HG03432 (cell line): ENCODE results near the gene C4A.
"Not testable (repeated sequence)": the region's sequence is repeated elsewhere in the genome, so short reads cannot be mapped to it uniquely, and the experiment has no call there.

Source experiments
- ATAC-seq: cut with Tn5 transposase; IDR thresholded peaks from one replicate; pipeline ENCODE4 v1.9.1; 2021; ENCODE audit warnings: mild to moderate bottlenecking, moderate library complexity; ENCODE audit not compliant: unreplicated experiment

C4A gene

GRCh38 chr6:32014547-32014946, 32.7 kb downstream of the C4A start, which contains the start of gene C4B:
TSS of gene C4B (plus strand) at chr6:32014795. CDS start at chr6:32014846, 51 bp downstream.
- not testable (repeated sequence) for ATAC-seq

GRCh38 chr6:32022100-32022499, 40.2 kb downstream of the C4A start:
- ATAC-seq, result not testable (repeated sequence)

DNA sequence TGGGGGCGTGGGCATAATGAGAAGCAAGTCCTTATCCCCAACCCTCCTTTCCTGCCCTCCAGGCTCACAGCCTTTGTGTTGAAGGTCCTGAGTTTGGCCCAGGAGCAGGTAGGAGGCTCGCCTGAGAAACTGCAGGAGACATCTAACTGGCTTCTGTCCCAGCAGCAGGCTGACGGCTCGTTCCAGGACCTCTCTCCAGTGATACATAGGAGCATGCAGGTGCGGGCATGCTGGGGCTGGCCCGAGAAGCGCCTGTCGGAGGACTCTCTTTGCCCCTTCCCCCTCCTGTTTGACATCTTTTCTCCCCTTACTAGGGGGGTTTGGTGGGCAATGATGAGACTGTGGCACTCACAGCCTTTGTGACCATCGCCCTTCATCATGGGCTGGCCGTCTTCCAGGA, 46.8 kb downstream of the C4A start:
- not testable (repeated sequence) for ATAC-seq

- not testable (repeated sequence) for ATAC-seq
Observed at GRCh38 chr6:32029553-32029952, 47.7 kb downstream of the C4A start.

- ATAC-seq, result not testable (repeated sequence)
Observed at GRCh38 chr6:32035283-32036013, 53.6 kb downstream of the C4A start.

GRCh38 chr6:32037136-32037535, 55.3 kb downstream of the C4A start:
- not testable (repeated sequence) for ATAC-seq

- ATAC-seq, result not testable (repeated sequence)
Observed at GRCh38 chr6:32037598-32038524, 56.0 kb downstream of the C4A start, which contains the start of gene CYP21A2. TSS of gene CYP21A2 (plus strand) at chr6:32038415. CDS start at chr6:32038423, 8 bp downstream.

DNA sequence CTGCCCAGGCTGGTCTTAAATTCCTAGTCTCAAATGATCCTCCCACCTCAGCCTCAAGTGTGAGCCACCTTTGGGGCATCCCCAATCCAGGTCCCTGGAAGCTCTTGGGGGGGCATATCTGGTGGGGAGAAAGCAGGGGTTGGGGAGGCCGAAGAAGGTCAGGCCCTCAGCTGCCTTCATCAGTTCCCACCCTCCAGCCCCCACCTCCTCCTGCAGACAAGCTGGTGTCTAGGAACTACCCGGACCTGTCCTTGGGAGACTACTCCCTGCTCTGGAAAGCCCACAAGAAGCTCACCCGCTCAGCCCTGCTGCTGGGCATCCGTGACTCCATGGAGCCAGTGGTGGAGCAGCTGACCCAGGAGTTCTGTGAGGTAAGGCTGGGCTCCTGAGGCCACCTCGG, 57.0 kb downstream of the C4A start:
- not testable (repeated sequence) for ATAC-seq

DNA sequence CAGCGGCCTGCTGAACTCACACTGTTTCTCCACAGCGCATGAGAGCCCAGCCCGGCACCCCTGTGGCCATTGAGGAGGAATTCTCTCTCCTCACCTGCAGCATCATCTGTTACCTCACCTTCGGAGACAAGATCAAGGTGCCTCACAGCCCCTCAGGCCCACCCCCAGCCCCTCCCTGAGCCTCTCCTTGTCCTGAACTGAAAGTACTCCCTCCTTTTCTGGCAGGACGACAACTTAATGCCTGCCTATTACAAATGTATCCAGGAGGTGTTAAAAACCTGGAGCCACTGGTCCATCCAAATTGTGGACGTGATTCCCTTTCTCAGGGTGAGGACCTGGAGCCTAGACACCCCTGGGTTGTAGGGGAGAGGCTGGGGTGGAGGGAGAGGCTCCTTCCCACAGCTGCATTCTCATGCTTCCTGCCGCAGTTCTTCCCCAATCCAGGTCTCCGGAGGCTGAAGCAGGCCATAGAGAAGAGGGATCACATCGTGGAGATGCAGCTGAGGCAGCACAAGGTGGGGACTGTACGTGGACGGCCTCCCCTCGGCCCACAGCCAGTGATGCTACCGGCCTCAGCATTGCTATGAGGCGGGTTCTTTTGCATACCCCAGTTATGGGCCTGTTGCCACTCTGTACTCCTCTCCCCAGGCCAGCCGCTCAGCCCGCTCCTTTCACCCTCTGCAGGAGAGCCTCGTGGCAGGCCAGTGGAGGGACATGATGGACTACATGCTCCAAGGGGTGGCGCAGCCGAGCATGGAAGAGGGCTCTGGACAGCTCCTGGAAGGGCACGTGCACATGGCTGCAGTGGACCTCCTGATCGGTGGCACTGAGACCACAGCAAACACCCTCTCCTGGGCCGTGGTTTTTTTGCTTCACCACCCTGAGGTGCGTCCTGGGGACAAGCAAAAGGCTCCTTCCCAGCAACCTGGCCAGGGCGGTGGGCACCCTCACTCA, 57.7 kb downstream of the C4A start:
- ATAC-seq, result not testable (repeated sequence)

DNA sequence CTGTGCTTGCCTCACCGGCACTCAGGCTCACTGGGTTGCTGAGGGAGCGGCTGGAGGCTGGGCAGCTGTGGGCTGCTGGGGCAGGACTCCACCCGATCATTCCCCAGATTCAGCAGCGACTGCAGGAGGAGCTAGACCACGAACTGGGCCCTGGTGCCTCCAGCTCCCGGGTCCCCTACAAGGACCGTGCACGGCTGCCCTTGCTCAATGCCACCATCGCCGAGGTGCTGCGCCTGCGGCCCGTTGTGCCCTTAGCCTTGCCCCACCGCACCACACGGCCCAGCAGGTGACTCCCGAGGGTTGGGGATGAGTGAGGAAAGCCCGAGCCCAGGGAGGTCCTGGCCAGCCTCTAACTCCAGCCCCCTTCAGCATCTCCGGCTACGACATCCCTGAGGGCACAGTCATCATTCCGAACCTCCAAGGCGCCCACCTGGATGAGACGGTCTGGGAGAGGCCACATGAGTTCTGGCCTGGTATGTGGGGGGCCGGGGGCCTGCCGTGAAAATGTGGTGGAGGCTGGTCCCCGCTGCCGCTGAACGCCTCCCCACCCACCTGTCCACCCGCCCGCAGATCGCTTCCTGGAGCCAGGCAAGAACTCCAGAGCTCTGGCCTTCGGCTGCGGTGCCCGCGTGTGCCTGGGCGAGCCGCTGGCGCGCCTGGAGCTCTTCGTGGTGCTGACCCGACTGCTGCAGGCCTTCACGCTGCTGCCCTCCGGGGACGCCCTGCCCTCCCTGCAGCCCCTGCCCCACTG, 58.6 kb downstream of the C4A start:
- ATAC-seq, result not testable (repeated sequence)

- not testable (repeated sequence) for ATAC-seq
Observed at GRCh38 chr6:32041050-32041321, 59.1 kb downstream of the C4A start.

DNA sequence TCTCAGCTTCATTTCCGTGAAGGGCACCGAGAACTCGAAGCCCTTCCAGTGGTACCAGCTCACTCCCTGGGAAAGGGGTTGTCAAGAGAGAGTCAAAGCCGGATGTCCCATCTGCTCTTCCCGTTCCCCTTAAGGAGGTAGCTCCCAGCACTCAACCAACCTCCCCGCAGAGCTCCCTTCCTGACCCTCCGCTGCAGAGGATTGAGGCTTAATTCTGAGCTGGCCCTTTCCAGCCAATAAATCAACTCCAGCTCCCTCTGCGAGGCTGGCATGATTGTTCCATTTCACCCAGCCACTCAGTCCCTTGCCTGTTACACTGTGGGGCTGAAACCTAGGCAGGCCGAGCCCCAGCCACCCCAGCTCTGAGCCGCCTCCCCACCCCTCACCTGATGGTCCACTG, 59.5 kb downstream of the C4A start:
- ATAC-seq, result not testable (repeated sequence)

DNA sequence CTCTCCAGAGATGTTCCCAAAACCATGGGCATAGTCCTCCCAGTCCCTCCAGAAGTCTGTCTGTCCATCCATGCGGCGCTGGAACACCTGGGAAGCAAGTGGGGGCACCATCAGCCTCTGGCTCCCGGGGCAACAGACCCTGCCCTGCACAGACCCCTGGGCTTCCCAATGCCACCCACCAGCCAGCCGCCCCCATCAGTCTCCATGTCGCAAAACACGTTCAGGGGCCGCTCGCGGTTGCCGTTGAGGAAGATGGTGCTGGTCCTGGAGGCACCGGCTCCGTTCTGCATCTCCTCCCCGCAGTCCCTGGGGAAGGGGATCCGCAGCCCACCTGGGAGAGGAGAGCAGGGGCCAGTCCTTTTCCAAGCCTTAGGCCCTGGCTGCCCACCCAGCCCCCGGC, 60.4 kb downstream of the C4A start:
- ATAC-seq, result not testable (repeated sequence)

GRCh38 chr6:32043589-32044380, 61.9 kb downstream of the C4A start:
- not testable (repeated sequence) for ATAC-seq

- ATAC-seq, result not testable (repeated sequence)
Observed at GRCh38 chr6:32044916-32045315, 63.1 kb downstream of the C4A start.

- no peak for ATAC-seq
Observed at GRCh38 chr6:32045811-32046449, 64.1 kb downstream of the C4A start.

GRCh38 chr6:32046450-32047083, 64.7 kb downstream of the C4A start:
- ATAC-seq, result no peak

DNA sequence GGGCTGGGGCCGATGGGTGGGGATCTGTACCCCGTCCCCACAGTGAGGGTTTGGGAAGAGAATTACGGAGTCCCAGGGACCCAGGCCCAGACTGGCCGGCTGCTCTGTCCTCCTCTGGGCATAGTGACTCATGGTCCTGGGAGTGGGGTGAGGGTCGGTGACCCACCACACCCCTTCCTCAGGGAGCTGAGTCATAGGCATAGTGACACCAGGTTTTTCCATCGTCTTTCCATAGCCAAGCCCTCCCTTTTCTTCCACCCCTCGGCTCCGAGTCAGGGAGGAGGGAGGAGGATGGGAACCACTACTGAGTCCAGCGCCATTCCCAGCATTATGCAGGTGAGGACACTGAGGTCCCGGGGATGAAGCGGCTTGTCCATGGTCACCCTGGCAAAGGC, 65.2 kb downstream of the C4A start:
- no peak for ATAC-seq
